K562 (cell line): Measurements from ENCODE around the gene B4GALNT3.

ENCODE experiments used
- JUNB ChIP-seq: fragments of 450-650 bp; formaldehyde crosslinking; conservative IDR thresholded peaks from 2 replicates; pipeline ENCODE4 v1.4.0; 2020; ENCODE audit warnings: mild to moderate bottlenecking
- MTA3 ChIP-seq: fragments of 450-650 bp; formaldehyde crosslinking; IDR thresholded peaks from 2 replicates; pipeline ENCODE4 v1.6.1; 2017; ENCODE audit warnings: mild to moderate bottlenecking, borderline replicate concordance
- POLR3A ChIP-seq: IDR thresholded peaks from 2 replicates; pipeline ENCODE4 v1.6.1; 2011; ENCODE audit warnings: borderline replicate concordance, mild to moderate bottlenecking, moderate library complexity; ENCODE audit not compliant: insufficient read length, insufficient read depth; ENCODE audit errors: extremely low read depth
- ZNF121 ChIP-seq: sonication (generic); formaldehyde crosslinking; conservative IDR thresholded peaks from 2 replicates; pipeline ENCODE4 v1.8.0; 2022; ENCODE audit warnings: missing genetic modification reagents
- ZNF184 ChIP-seq: sonication (generic); formaldehyde crosslinking; IDR thresholded peaks from 2 replicates; pipeline ENCODE4 v1.5.0; 2020; ENCODE audit warnings: missing genetic modification reagents
- TF ChIP-seq, protein P1 (sequence below): fragments of 250-450 bp; sonication (Bioruptor Pico); IDR thresholded peaks from 2 replicates; pipeline ENCODE4 v1.4.0; 2020; ENCODE audit warnings: mild to moderate bottlenecking, moderate library complexity
- TF ChIP-seq, protein P2 (sequence below), 3 experiments: IDR thresholded peaks in 2 of 3; conservative IDR thresholded peaks in 1 of 3; 2 replicates each; pipeline ENCODE4 v1.5.1; 2011 to 2012; ENCODE audit warnings: low read length in 3 of 3, mild to moderate bottlenecking in 3 of 3, control low read depth in 2 of 3, improper control_type of control experiment in 1 of 3, inconsistent platforms in 1 of 3, low read depth in 1 of 3, mixed read lengths in 1 of 3, moderate library complexity in 1 of 3; ENCODE audit not compliant: insufficient read depth in 2 of 3

DNA sequence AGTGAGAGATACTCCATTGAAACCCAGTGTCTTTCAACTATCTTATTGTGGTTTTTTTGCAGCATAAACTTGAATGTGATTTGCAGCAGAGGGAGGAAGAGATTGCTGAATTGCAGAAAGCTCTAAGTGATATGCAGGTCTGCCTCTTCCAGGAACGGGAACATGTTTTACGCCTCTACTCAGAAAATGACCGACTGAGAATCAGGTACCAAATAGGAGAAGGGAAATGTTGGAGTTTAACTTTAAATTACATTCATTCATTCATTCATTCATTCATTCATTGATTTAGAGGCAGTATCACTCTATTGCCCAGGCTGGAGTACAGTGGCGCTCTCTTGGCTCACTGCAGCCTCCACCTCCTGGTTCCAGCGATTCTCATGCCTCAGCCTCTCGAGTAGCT is 41.3 kb upstream of the B4GALNT3 start:
- TF ChIP-seq MTA3 (no peak), ZNF184 (CRISPR knock-in tag) (no peak), POLR3A (no peak), JUNB (CRISPR knock-in tag) (no peak), ZNF121 (no peak)
- TF ChIP-seq, protein P1, sequence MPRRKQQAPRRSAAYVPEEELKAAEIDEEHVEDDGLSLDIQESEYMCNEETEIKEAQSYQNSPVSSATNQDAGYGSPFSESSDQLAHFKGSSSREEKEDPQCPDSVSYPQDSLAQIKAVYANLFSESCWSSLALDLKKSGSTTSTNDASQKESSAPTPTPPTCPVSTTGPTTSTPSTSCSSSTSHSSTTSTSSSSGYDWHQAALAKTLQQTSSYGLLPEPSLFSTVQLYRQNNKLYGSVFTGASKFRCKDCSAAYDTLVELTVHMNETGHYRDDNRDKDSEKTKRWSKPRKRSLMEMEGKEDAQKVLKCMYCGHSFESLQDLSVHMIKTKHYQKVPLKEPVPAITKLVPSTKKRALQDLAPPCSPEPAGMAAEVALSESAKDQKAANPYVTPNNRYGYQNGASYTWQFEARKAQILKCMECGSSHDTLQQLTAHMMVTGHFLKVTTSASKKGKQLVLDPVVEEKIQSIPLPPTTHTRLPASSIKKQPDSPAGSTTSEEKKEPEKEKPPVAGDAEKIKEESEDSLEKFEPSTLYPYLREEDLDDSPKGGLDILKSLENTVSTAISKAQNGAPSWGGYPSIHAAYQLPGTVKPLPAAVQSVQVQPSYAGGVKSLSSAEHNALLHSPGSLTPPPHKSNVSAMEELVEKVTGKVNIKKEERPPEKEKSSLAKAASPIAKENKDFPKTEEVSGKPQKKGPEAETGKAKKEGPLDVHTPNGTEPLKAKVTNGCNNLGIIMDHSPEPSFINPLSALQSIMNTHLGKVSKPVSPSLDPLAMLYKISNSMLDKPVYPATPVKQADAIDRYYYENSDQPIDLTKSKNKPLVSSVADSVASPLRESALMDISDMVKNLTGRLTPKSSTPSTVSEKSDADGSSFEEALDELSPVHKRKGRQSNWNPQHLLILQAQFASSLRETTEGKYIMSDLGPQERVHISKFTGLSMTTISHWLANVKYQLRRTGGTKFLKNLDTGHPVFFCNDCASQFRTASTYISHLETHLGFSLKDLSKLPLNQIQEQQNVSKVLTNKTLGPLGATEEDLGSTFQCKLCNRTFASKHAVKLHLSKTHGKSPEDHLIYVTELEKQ (CRISPR knock-in tag), result no peak
- TF ChIP-seq, protein P2, sequence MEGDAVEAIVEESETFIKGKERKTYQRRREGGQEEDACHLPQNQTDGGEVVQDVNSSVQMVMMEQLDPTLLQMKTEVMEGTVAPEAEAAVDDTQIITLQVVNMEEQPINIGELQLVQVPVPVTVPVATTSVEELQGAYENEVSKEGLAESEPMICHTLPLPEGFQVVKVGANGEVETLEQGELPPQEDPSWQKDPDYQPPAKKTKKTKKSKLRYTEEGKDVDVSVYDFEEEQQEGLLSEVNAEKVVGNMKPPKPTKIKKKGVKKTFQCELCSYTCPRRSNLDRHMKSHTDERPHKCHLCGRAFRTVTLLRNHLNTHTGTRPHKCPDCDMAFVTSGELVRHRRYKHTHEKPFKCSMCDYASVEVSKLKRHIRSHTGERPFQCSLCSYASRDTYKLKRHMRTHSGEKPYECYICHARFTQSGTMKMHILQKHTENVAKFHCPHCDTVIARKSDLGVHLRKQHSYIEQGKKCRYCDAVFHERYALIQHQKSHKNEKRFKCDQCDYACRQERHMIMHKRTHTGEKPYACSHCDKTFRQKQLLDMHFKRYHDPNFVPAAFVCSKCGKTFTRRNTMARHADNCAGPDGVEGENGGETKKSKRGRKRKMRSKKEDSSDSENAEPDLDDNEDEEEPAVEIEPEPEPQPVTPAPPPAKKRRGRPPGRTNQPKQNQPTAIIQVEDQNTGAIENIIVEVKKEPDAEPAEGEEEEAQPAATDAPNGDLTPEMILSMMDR (IDR thresholded peaks at IDR 0.05 in 2 of 3, conservative IDR thresholded peaks at IDR 0.05 in 1 of 3; ENCODE audit: insufficient read depth in 2 of 3, low read depth in 1 of 3, low read length in 3 of 3), result no peak
